WTC11 (cell line): ENCODE results near the gene XBP1. TPM values are rescaled to one million over a fixed set of nuclear protein-coding genes. Genes with fewer than 3 reads are reported as not detected.

Experiments
- ATAC-seq: fragments of 200-7000 bp; cut with Tn5 transposase; 2 replicates; pipeline ENCODE4 v1.10.0; 2021; ENCODE audit warnings: mild to moderate bottlenecking, moderate library complexity
- CTCF ChIA-PET: fragments of 300-600 bp; sonication (Branson Sonifier 250); formaldehyde crosslinking; loops from one replicate; lab custom pipeline; 2021; ENCODE audit warnings: antibody characterized with exemption; lab: Charles Lee
- POLR2A ChIA-PET: fragments of 350-600 bp; sonication (Branson Sonifier 250); formaldehyde crosslinking; loops from one replicate; lab custom pipeline; 2021; ENCODE audit warnings: antibody characterized with exemption; lab: Charles Lee
- DNase-seq: peaks from one replicate; pipeline ENCODE4 v3.0.0; 2021; ENCODE audit warnings: low spot score
- H3K27ac Mint-ChIP-seq: 2 replicates; pipeline ENCODE4 v1.8.0; 2021; ENCODE audit warnings: mixed read lengths
- H3K27me3 Mint-ChIP-seq: 2 replicates; pipeline ENCODE4 v1.8.0; 2021; ENCODE audit warnings: low read depth, mild to moderate bottlenecking, moderate library complexity, mixed read lengths
- H3K36me3 Mint-ChIP-seq: 2 replicates; pipeline ENCODE4 v1.8.0; 2021; ENCODE audit warnings: mixed read lengths
- H3K4me1 Mint-ChIP-seq: 2 replicates; pipeline ENCODE4 v1.8.0; 2022; ENCODE audit warnings: mixed read lengths
- H3K4me3 Mint-ChIP-seq: 2 replicates; pipeline ENCODE4 v1.8.0; 2021; ENCODE audit warnings: mild to moderate bottlenecking, moderate library complexity, mixed read lengths
- H3K9me3 Mint-ChIP-seq: 2 replicates; pipeline ENCODE4 v1.8.0; 2021; ENCODE audit warnings: mixed read lengths
- AFF4 ChIP-seq: sonication (generic); formaldehyde crosslinking; IDR thresholded peaks from 2 replicates; pipeline ENCODE4 v1.8.1; 2023; ENCODE audit warnings: mild to moderate bottlenecking, missing genetic modification reagents, borderline replicate concordance
- ARID4B ChIP-seq: sonication (generic); formaldehyde crosslinking; IDR thresholded peaks from 2 replicates; pipeline ENCODE4 v1.8.0; 2023; ENCODE audit warnings: missing genetic modification reagents, mild to moderate bottlenecking, borderline replicate concordance
- ATF3 ChIP-seq: sonication (generic); formaldehyde crosslinking; conservative IDR thresholded peaks from 2 replicates; pipeline ENCODE4 v1.8.1; 2022; ENCODE audit warnings: mild to moderate bottlenecking, missing genetic modification reagents
- CREB1 ChIP-seq: sonication (generic); formaldehyde crosslinking; IDR thresholded peaks from 2 replicates; pipeline ENCODE4 v1.8.0; 2023; ENCODE audit warnings: mild to moderate bottlenecking, missing genetic modification reagents
- EMX1 ChIP-seq: fragments of 250-450 bp; sonication (Bioruptor Pico); IDR thresholded peaks from 2 replicates; pipeline ENCODE4 v1.8.0; 2021; ENCODE audit warnings: mild to moderate bottlenecking
- FOXK1 ChIP-seq: sonication (generic); formaldehyde crosslinking; IDR thresholded peaks from 2 replicates; pipeline ENCODE4 v1.8.0; 2022; ENCODE audit warnings: mild to moderate bottlenecking, moderate library complexity, missing genetic modification reagents
- GABPB1 ChIP-seq: sonication (generic); formaldehyde crosslinking; IDR thresholded peaks from 2 replicates; pipeline ENCODE4 v1.8.1; 2023; ENCODE audit warnings: mild to moderate bottlenecking, missing genetic modification reagents
- JUN ChIP-seq: sonication (generic); formaldehyde crosslinking; IDR thresholded peaks from 2 replicates; pipeline ENCODE4 v1.8.0; 2023; ENCODE audit warnings: mild to moderate bottlenecking, missing genetic modification reagents
- KAT7 ChIP-seq: sonication (generic); formaldehyde crosslinking; IDR thresholded peaks from 2 replicates; pipeline ENCODE4 v1.8.1; 2023; ENCODE audit warnings: missing genetic modification reagents, mild to moderate bottlenecking, borderline replicate concordance
- MXD4 ChIP-seq: fragments of 250-450 bp; sonication (Bioruptor Pico); IDR thresholded peaks from 2 replicates; pipeline ENCODE4 v1.8.0; 2021; ENCODE audit warnings: mild to moderate bottlenecking, moderate library complexity, borderline replicate concordance
- NFYB ChIP-seq: sonication (generic); formaldehyde crosslinking; conservative IDR thresholded peaks from 2 replicates; pipeline ENCODE4 v1.8.0; 2022; ENCODE audit warnings: low read depth, missing genetic modification reagents
- NR1H2 ChIP-seq: sonication (generic); formaldehyde crosslinking; IDR thresholded peaks from 2 replicates; pipeline ENCODE4 v1.9.0; 2021; ENCODE audit warnings: mild to moderate bottlenecking, moderate library complexity, missing genetic modification reagents
- NR2C2 ChIP-seq: sonication (generic); formaldehyde crosslinking; IDR thresholded peaks from 2 replicates; pipeline ENCODE4 v1.8.0; 2022; ENCODE audit warnings: mild to moderate bottlenecking, missing genetic modification reagents
- NR3C1 ChIP-seq: sonication (generic); formaldehyde crosslinking; conservative IDR thresholded peaks from 2 replicates; pipeline ENCODE4 v1.8.1; 2023; ENCODE audit warnings: low read depth, mild to moderate bottlenecking, missing genetic modification reagents
- SOX15 ChIP-seq: fragments of 250-450 bp; sonication (Bioruptor Pico); IDR thresholded peaks from 2 replicates; pipeline ENCODE4 v1.9.0; 2021; ENCODE audit warnings: mild to moderate bottlenecking
- TP53 ChIP-seq: sonication (generic); formaldehyde crosslinking; IDR thresholded peaks from 2 replicates; pipeline ENCODE4 v1.8.1; 2023; ENCODE audit warnings: mild to moderate bottlenecking, missing genetic modification reagents
- ZBTB21 ChIP-seq: sonication (generic); formaldehyde crosslinking; IDR thresholded peaks from 2 replicates; pipeline ENCODE4 v1.8.1; 2023; ENCODE audit warnings: mild to moderate bottlenecking, missing genetic modification reagents, borderline replicate concordance
- ZNF671 ChIP-seq: fragments of 250-450 bp; sonication (Bioruptor Pico); IDR thresholded peaks from 2 replicates; pipeline ENCODE4 v1.8.0; 2021; ENCODE audit warnings: mild to moderate bottlenecking
- total RNA-seq: library from RNA; stranded (reverse); gene quantifications from 3 replicates; pipeline ENCODE4 v1.2.3, GENCODE V29; 2021
- TF ChIP-seq, protein P1 (sequence below): sonication (generic); formaldehyde crosslinking; IDR thresholded peaks from 2 replicates; pipeline ENCODE4 v1.8.1; 2023; ENCODE audit warnings: mild to moderate bottlenecking, moderate library complexity, missing genetic modification reagents

Gene XBP1
- total RNA-seq, 1 experiment from 2014 or later = 127 TPM

GRCh38 chr22:28766628-28767027 lies 33.7 kb downstream of the XBP1 start:
- POLR2A ChIA-PET = interaction anchor here (0.6 kb wide), 1 partner anchor 95 kb away, joined by 3 read pairs; no protein-coding TSS in a partner anchor
- 0 out of 2 replicates have a peak, but pooled peaks cover 2% of the 10 kb centered on the region for H3K36me3 Mint-ChIP-seq
- CTCF ChIA-PET = no interaction called here
- ATAC-seq (no peak), DNase-seq (no peak)
- peaks cover 22% of the 10 kb centered on the region for H3K9me3 Mint-ChIP-seq
- H3K27me3 Mint-ChIP-seq = no peaks in the 10 kb centered on the region
- TF ChIP-seq SOX15 (CRISPR knock-in tag) (no peak), NR3C1 (CRISPR knock-in tag) (no peak), ZNF671 (CRISPR knock-in tag) (no peak), ZBTB21 (CRISPR knock-in tag) (no peak), FOXK1 (CRISPR knock-in tag) (no peak), NFYB (CRISPR knock-in tag) (no peak), GABPB1 (CRISPR knock-in tag) (no peak), JUN (no peak), NR1H2 (CRISPR knock-in tag) (no peak), AFF4 (no peak), ATF3 (CRISPR knock-in tag) (no peak), ARID4B (CRISPR knock-in tag) (no peak), NR2C2 (CRISPR knock-in tag) (no peak), KAT7 (CRISPR knock-in tag) (no peak), MXD4 (CRISPR knock-in tag) (no peak), EMX1 (CRISPR knock-in tag) (no peak), TP53 (CRISPR knock-in tag) (no peak), CREB1 (CRISPR knock-in tag) (no peak)
- TF ChIP-seq, protein P1, sequence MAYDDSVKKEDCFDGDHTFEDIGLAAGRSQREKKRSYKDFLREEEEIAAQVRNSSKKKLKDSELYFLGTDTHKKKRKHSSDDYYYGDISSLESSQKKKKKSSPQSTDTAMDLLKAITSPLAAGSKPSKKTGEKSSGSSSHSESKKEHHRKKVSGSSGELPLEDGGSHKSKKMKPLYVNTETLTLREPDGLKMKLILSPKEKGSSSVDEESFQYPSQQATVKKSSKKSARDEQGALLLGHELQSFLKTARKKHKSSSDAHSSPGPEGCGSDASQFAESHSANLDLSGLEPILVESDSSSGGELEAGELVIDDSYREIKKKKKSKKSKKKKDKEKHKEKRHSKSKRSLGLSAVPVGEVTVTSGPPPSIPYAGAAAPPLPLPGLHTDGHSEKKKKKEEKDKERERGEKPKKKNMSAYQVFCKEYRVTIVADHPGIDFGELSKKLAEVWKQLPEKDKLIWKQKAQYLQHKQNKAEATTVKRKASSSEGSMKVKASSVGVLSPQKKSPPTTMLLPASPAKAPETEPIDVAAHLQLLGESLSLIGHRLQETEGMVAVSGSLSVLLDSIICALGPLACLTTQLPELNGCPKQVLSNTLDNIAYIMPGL (CRISPR knock-in tag) = no peak
- H3K27ac Mint-ChIP-seq = no peak overlapping the region
- H3K4me1 Mint-ChIP-seq = peaks cover 9% of the 10 kb centered on the region
- no peak overlapping the region for H3K4me3 Mint-ChIP-seq
